ENCODE results near the gene HS3ST3B1. TPM values are rescaled to one million over a fixed set of nuclear protein-coding genes. Genes with fewer than 3 reads are reported as not detected.

Gene HS3ST3B1
- total RNA-seq, 1 donor = 9.1 TPM

- no peak for DNase-seq (ENCODE audit: low read depth)
- no peak overlapping the region for H3K4me3 ChIP-seq (ENCODE audit: low read depth, low read length)
- TF ChIP-seq, protein P1, sequence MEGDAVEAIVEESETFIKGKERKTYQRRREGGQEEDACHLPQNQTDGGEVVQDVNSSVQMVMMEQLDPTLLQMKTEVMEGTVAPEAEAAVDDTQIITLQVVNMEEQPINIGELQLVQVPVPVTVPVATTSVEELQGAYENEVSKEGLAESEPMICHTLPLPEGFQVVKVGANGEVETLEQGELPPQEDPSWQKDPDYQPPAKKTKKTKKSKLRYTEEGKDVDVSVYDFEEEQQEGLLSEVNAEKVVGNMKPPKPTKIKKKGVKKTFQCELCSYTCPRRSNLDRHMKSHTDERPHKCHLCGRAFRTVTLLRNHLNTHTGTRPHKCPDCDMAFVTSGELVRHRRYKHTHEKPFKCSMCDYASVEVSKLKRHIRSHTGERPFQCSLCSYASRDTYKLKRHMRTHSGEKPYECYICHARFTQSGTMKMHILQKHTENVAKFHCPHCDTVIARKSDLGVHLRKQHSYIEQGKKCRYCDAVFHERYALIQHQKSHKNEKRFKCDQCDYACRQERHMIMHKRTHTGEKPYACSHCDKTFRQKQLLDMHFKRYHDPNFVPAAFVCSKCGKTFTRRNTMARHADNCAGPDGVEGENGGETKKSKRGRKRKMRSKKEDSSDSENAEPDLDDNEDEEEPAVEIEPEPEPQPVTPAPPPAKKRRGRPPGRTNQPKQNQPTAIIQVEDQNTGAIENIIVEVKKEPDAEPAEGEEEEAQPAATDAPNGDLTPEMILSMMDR (IDR thresholded peaks at IDR 0.05; ENCODE audit: insufficient read depth, low read length) = no peak
Measured at GRCh38 chr17:14389681-14390080, 88.8 kb downstream of the HS3ST3B1 start.

- TF ChIP-seq, protein P1 (IDR thresholded peaks at IDR 0.05; ENCODE audit: insufficient read depth, low read length) = no peak
- no peak overlapping the region for H3K4me3 ChIP-seq (ENCODE audit: low read depth, low read length)
- no peak for DNase-seq (ENCODE audit: low read depth)
Measured at GRCh38 chr17:14393723-14394122, 92.8 kb downstream of the HS3ST3B1 start.

DNA sequence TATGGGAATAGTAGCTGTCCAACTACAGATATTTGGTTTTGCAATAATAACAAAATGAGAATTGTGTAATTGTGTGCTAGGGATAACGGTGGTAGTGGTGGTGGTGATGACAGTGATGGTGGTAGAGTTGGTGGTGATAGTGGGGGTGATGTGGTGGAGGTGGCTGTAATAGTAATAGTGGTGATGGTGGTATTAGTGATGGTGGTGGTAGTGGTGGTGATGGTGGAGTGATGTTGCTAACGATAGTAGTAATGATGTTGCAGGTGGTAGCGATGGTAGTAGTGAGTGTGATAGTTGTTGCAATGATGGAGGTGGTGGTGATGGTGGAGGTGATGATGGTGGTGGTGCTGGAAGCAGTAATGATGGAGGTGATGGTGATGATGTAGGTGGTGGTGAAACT lies 94.4 kb downstream of the HS3ST3B1 start:
- H3K4me3 ChIP-seq (ENCODE audit: low read depth, low read length) = no peak overlapping the region
- TF ChIP-seq, protein P1 (IDR thresholded peaks at IDR 0.05; ENCODE audit: insufficient read depth, low read length) = no peak
- DNase-seq (ENCODE audit: low read depth) = no peak

GRCh38 chr17:14396547-14396946 lies 95.7 kb downstream of the HS3ST3B1 start:
- TF ChIP-seq, protein P1 (IDR thresholded peaks at IDR 0.05; ENCODE audit: insufficient read depth, low read length) = no peak
- no peak overlapping the region for H3K4me3 ChIP-seq (ENCODE audit: low read depth, low read length)
- DNase-seq (ENCODE audit: low read depth) = peak; percentile 7

DNA sequence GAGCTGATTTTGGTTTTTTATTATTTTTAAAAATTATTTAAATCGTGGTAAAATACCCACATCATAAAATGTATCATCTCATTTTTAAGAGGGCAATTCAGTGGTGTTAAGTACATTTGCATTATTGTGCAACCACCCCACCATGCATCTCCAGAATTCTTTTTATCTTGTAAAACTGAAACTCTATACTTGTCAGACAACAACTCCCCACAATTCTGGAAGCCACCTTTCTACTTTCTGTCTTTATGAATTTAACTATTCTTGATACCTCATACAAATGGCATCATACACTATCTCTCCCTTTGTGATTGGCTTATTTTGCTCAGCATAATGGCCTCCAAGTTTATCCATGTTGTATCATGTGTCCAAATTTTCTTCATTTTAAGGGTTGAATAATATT lies 97.9 kb downstream of the HS3ST3B1 start:
- no peak for DNase-seq (ENCODE audit: low read depth)
- H3K4me3 ChIP-seq (ENCODE audit: low read depth, low read length) = no peak overlapping the region
- TF ChIP-seq, protein P1 (IDR thresholded peaks at IDR 0.05; ENCODE audit: insufficient read depth, low read length) = no peak

Other genes with a start within 250 kb of the HS3ST3B1 start
- gene COX10, start 231.6 kb upstream of the HS3ST3B1 start, total RNA-seq (ENCODE audit: low replicate concordance) = 6.4 and 19.2 TPM in 2 replicates
- not detected in 2 replicates for gene CDRT15, start 64.2 kb upstream of the HS3ST3B1 start, total RNA-seq (ENCODE audit: low replicate concordance)